GM21447 (cell line): Measurements from ENCODE around the gene DNTT.
A peak's percentile ranks its signal among the peaks of the same experiment; 100 is the strongest.

Experiments used
- ATAC-seq: cut with Tn5 transposase; IDR thresholded peaks from one replicate; pipeline ENCODE4 v1.9.1; 2021; ENCODE audit not compliant: unreplicated experiment

The DNTT gene

GRCh38 chr10:96304230-96304629, at the start of gene DNTT:
TSS of gene DNTT (plus strand) at chr10:96304434. CDS start at chr10:96304498, 64 bp downstream.
- no peak for ATAC-seq

- ATAC-seq, result no peak
Measured at GRCh38 chr10:96254976-96255375, 49.3 kb upstream of the DNTT start.

GRCh38 chr10:96255549-96256333, 48.5 kb upstream of the DNTT start:
- no peak for ATAC-seq

GRCh38 chr10:96257944-96258343, 46.3 kb upstream of the DNTT start:
- no peak for ATAC-seq

GRCh38 chr10:96259150-96259549, 45.1 kb upstream of the DNTT start:
- no peak for ATAC-seq

- no peak for ATAC-seq
Measured at GRCh38 chr10:96260014-96260413, 44.2 kb upstream of the DNTT start.

- no peak for ATAC-seq
Measured at GRCh38 chr10:96261132-96261531, 43.1 kb upstream of the DNTT start.

GRCh38 chr10:96261930-96262329, 42.3 kb upstream of the DNTT start:
- no peak for ATAC-seq

GRCh38 chr10:96263176-96263575, 41.1 kb upstream of the DNTT start:
- no peak for ATAC-seq

- no peak for ATAC-seq
Measured at GRCh38 chr10:96263669-96264068, 40.6 kb upstream of the DNTT start.

GRCh38 chr10:96264938-96265337, 39.3 kb upstream of the DNTT start:
- ATAC-seq, result no peak

- no peak for ATAC-seq
Measured at GRCh38 chr10:96266118-96266770, 38.0 kb upstream of the DNTT start.

GRCh38 chr10:96267234-96267705, 37.0 kb upstream of the DNTT start:
- ATAC-seq, result no peak

GRCh38 chr10:96268341-96268909, 35.8 kb upstream of the DNTT start:
- no peak for ATAC-seq

GRCh38 chr10:96269438-96270300, 34.6 kb upstream of the DNTT start:
- no peak for ATAC-seq

GRCh38 chr10:96270571-96270970, 33.7 kb upstream of the DNTT start:
- ATAC-seq, result no peak

GRCh38 chr10:96271016-96271815, 33.0 kb upstream of the DNTT start, which contains the start of gene BLNK:
TSS of gene BLNK (minus strand) at chr10:96271569. CDS start at chr10:96271398, 171 bp downstream.
- ATAC-seq, result peak; percentile 62

- ATAC-seq, result peak; percentile 3
Measured at GRCh38 chr10:96272316-96273280, 31.6 kb upstream of the DNTT start.
